HepG2 (cell line): ENCODE measurements around the gene IL17D. TPM values are rescaled to one million over a fixed set of nuclear protein-coding genes. Genes with fewer than 3 reads are reported as not detected.

Experiments used
- ARNT ChIP-seq: fragments of 450-650 bp; IDR thresholded peaks from 2 replicates; pipeline ENCODE4 v1.6.1; 2017
- DDIT3 ChIP-seq: sonication (generic); formaldehyde crosslinking; IDR thresholded peaks from 2 replicates; pipeline ENCODE4 v1.4.0; 2020; ENCODE audit warnings: mild to moderate bottlenecking, missing genetic modification reagents
- ETV6 ChIP-seq: sonication (generic); formaldehyde crosslinking; conservative IDR thresholded peaks from 2 replicates; pipeline ENCODE4 v1.4.0; 2020; ENCODE audit warnings: missing genetic modification reagents
- FIP1L1 ChIP-seq: fragments of 200-400 bp; formaldehyde crosslinking; IDR thresholded peaks from 2 replicates; pipeline ENCODE4 v1.6.1; 2018; ENCODE audit warnings: low read depth, mild to moderate bottlenecking, low read length, moderate library complexity, borderline replicate concordance; ENCODE audit not compliant: insufficient read depth
- GABPB1 ChIP-seq: IDR thresholded peaks from 2 replicates; pipeline ENCODE4 v1.6.1; 2016; ENCODE audit warnings: mild to moderate bottlenecking, missing genetic modification reagents, moderate library complexity, missing compliant biosample characterization
- ISL2 ChIP-seq: sonication (generic); formaldehyde crosslinking; IDR thresholded peaks from 2 replicates; pipeline ENCODE4 v1.5.0; 2020; ENCODE audit warnings: missing genetic modification reagents
- KDM3A ChIP-seq: IDR thresholded peaks from 2 replicates; pipeline ENCODE4 v1.6.1; 2018; ENCODE audit warnings: low read depth, missing compliant biosample characterization
- KLF15 ChIP-seq: sonication (generic); formaldehyde crosslinking; IDR thresholded peaks from 2 replicates; pipeline ENCODE4 v1.8.1; 2023; ENCODE audit warnings: borderline replicate concordance, mild to moderate bottlenecking, inconsistent platforms, missing genetic modification reagents, mixed read lengths
- NAIF1 ChIP-seq: sonication (generic); formaldehyde crosslinking; IDR thresholded peaks from 2 replicates; pipeline ENCODE4 v1.5.0; 2020; ENCODE audit warnings: mild to moderate bottlenecking, missing genetic modification reagents, borderline replicate concordance
- NFATC3 ChIP-seq: sonication (generic); formaldehyde crosslinking; IDR thresholded peaks from 2 replicates; pipeline ENCODE4 v1.5.1; 2020; ENCODE audit warnings: mild to moderate bottlenecking, missing genetic modification reagents
- SAFB2 ChIP-seq: sonication (generic); formaldehyde crosslinking; IDR thresholded peaks from 2 replicates; pipeline ENCODE4 v1.5.1; 2020; ENCODE audit warnings: missing genetic modification reagents, low read depth, mild to moderate bottlenecking, borderline replicate concordance
- SIN3B ChIP-seq: fragments of 150-350 bp; IDR thresholded peaks from 2 replicates; pipeline ENCODE4 v1.6.1; 2014; ENCODE audit warnings: low read length
- TSC22D2 ChIP-seq: sonication (generic); formaldehyde crosslinking; IDR thresholded peaks from 2 replicates; pipeline ENCODE4 v1.5.1; 2020; ENCODE audit warnings: missing genetic modification reagents, mild to moderate bottlenecking, borderline replicate concordance
- ZNF17 ChIP-seq: sonication (generic); formaldehyde crosslinking; IDR thresholded peaks from 2 replicates; pipeline ENCODE4 v1.5.0; 2020; ENCODE audit warnings: mild to moderate bottlenecking, missing genetic modification reagents
- ZNF33A ChIP-seq: sonication (generic); formaldehyde crosslinking; IDR thresholded peaks from 2 replicates; pipeline ENCODE4 v1.5.1; 2020; ENCODE audit warnings: missing genetic modification reagents, mild to moderate bottlenecking, moderate library complexity, borderline replicate concordance
- ZNF605 ChIP-seq: sonication (generic); formaldehyde crosslinking; IDR thresholded peaks from 2 replicates; pipeline ENCODE4 v1.8.0; 2022; ENCODE audit warnings: mild to moderate bottlenecking, missing genetic modification reagents
- ZNF724P ChIP-seq: sonication (generic); formaldehyde crosslinking; IDR thresholded peaks from 2 replicates; pipeline ENCODE4 v1.8.0; 2022; ENCODE audit warnings: missing genetic modification reagents, borderline replicate concordance
- polyA plus RNA-seq, 8 experiments: library from polyadenylated mRNA; depleted of rRNA in 3 of 8; stranded (reverse) in 7 of 8; unstranded in 1 of 8; fragments of >200 nt; fragmentation: Illumina TruSeq in 4 of 8; extraction: Trizol in 4 of 8; gene quantifications; 2 replicates each; pipeline versions ENCODE4 v1.2.1 to v1.2.3, GENCODE V29; 2011 to 2016; ENCODE audit warnings: low read depth in 4 of 8, missing spikeins in 1 of 8, mixed read lengths in 1 of 8; ENCODE audit not compliant: insufficient read depth in 1 of 8
- total RNA-seq, 5 experiments: library from RNA; depleted of rRNA; stranded (reverse); fragments of >200 nt; fragmentation: Illumina TruSeq; extraction: Trizol; gene quantifications; 2 replicates each; pipeline ENCODE4 v1.2.3, GENCODE V29; 2016; ENCODE audit warnings: low read depth in 1 of 5
- TF ChIP-seq, protein P1 (sequence below): sonication (generic); formaldehyde crosslinking; conservative IDR thresholded peaks from 2 replicates; pipeline ENCODE4 v1.4.0; 2020; ENCODE audit warnings: missing genetic modification reagents
- TF ChIP-seq, protein P2 (sequence below): IDR thresholded peaks from 2 replicates; pipeline ENCODE4 v1.6.1; 2016; ENCODE audit warnings: missing compliant biosample characterization, missing genetic modification reagents, borderline replicate concordance
- TF ChIP-seq, protein P3 (sequence below): sonication (generic); formaldehyde crosslinking; IDR thresholded peaks from 2 replicates; pipeline ENCODE4 v1.4.0; 2020; ENCODE audit warnings: missing genetic modification reagents, borderline replicate concordance
- TF ChIP-seq, protein P4 (sequence below): sonication (generic); formaldehyde crosslinking; IDR thresholded peaks from 2 replicates; pipeline ENCODE4 v1.5.0; 2020; ENCODE audit warnings: mild to moderate bottlenecking, missing genetic modification reagents, moderate library complexity

Gene IL17D
- total and polyA plus RNA-seq, 2 of the 13 experiments (the other 11 are each of a cell fraction or from before 2014, with no cell fraction given) = 1.1 to 2.2 TPM

DNA sequence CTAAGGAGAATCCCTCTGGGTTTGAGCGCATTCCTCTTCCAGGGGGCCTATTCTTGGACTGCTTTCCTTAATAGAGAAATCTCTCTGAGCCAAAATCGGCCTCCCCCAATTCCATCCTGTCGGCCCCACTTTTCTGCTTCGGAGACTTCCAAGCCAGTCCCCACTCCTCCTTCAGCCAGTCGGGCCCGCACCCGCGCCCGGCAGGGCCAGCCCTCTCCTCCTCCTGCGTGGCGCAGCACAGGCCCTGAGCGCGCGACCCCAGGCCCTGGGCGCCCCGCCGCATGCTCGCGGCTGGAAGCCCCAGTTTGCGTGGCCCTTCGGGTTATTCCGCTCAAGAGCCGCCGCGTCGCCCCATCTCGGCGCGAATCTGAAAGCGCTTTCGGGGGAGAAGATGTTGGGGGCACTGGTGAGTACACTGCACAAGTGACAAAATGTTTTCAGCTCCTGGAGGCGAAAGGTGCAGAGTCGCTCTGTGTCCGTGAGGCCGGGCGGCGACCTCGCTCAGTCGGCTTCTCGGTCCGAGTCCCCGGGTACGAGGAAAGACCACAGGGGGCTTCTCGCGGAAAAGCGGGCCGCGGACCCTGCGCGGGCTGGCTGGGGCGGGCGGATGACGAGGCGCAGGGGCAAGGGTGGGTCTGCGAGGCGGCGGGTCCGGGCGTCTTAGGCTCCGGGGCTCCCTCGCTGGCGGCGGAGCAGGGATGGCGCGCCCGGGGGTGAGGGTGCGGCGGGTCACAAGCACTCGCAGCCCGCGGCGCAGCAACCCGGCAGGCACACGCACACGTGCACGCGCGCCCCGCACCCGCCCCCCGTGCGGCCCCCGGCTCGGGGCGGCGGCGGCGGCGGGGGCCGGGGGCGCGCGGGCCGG, at the start of gene IL17D (continued):
- TF ChIP-seq, protein P1, sequence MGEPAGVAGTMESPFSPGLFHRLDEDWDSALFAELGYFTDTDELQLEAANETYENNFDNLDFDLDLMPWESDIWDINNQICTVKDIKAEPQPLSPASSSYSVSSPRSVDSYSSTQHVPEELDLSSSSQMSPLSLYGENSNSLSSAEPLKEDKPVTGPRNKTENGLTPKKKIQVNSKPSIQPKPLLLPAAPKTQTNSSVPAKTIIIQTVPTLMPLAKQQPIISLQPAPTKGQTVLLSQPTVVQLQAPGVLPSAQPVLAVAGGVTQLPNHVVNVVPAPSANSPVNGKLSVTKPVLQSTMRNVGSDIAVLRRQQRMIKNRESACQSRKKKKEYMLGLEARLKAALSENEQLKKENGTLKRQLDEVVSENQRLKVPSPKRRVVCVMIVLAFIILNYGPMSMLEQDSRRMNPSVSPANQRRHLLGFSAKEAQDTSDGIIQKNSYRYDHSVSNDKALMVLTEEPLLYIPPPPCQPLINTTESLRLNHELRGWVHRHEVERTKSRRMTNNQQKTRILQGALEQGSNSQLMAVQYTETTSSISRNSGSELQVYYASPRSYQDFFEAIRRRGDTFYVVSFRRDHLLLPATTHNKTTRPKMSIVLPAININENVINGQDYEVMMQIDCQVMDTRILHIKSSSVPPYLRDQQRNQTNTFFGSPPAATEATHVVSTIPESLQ (CRISPR knock-in tag) = no peak
- 0 out of 2 replicates have a peak, but pooled peaks have one; percentile 52 for TF ChIP-seq TSC22D2 (CRISPR knock-in tag)
- TF ChIP-seq, protein P2, sequence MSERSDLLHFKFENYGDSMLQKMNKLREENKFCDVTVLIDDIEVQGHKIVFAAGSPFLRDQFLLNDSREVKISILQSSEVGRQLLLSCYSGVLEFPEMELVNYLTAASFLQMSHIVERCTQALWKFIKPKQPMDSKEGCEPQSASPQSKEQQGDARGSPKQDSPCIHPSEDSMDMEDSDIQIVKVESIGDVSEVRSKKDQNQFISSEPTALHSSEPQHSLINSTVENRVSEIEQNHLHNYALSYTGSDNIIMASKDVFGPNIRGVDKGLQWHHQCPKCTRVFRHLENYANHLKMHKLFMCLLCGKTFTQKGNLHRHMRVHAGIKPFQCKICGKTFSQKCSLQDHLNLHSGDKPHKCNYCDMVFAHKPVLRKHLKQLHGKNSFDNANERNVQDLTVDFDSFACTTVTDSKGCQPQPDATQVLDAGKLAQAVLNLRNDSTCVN (CRISPR knock-in tag) = no peak
- TF ChIP-seq, protein P3, sequence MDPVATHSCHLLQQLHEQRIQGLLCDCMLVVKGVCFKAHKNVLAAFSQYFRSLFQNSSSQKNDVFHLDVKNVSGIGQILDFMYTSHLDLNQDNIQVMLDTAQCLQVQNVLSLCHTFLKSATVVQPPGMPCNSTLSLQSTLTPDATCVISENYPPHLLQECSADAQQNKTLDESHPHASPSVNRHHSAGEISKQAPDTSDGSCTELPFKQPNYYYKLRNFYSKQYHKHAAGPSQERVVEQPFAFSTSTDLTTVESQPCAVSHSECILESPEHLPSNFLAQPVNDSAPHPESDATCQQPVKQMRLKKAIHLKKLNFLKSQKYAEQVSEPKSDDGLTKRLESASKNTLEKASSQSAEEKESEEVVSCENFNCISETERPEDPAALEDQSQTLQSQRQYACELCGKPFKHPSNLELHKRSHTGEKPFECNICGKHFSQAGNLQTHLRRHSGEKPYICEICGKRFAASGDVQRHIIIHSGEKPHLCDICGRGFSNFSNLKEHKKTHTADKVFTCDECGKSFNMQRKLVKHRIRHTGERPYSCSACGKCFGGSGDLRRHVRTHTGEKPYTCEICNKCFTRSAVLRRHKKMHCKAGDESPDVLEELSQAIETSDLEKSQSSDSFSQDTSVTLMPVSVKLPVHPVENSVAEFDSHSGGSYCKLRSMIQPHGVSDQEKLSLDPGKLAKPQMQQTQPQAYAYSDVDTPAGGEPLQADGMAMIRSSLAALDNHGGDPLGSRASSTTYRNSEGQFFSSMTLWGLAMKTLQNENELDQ (CRISPR knock-in tag) = no peak
- TF ChIP-seq SAFB2 (CRISPR knock-in tag) = no peak
- no peak for TF ChIP-seq ZNF605 (CRISPR knock-in tag)
- no peak for TF ChIP-seq ZNF17 (CRISPR knock-in tag)
- TF ChIP-seq NAIF1 = no peak
- 0 out of 2 replicates have a peak, but pooled peaks have one; percentile 21 for TF ChIP-seq KDM3A (CRISPR knock-in tag)
- TF ChIP-seq SIN3B = no peak
- TF ChIP-seq FIP1L1 = no peak
- TF ChIP-seq ZNF33A (CRISPR knock-in tag) = no peak
- TF ChIP-seq ARNT = no peak
- TF ChIP-seq ZNF724P = peak; percentile 51; the same call in 1 of the 2 replicates
- no peak for TF ChIP-seq DDIT3
- TF ChIP-seq ETV6 (CRISPR knock-in tag) = 0 out of 2 replicates have a peak, but pooled peaks have one; percentile 24
- no peak for TF ChIP-seq ISL2 (CRISPR knock-in tag)
- peak; percentile 59; the same call in 1 of the 2 replicates for TF ChIP-seq GABPB1 (CRISPR knock-in tag)
- TF ChIP-seq, protein P4, sequence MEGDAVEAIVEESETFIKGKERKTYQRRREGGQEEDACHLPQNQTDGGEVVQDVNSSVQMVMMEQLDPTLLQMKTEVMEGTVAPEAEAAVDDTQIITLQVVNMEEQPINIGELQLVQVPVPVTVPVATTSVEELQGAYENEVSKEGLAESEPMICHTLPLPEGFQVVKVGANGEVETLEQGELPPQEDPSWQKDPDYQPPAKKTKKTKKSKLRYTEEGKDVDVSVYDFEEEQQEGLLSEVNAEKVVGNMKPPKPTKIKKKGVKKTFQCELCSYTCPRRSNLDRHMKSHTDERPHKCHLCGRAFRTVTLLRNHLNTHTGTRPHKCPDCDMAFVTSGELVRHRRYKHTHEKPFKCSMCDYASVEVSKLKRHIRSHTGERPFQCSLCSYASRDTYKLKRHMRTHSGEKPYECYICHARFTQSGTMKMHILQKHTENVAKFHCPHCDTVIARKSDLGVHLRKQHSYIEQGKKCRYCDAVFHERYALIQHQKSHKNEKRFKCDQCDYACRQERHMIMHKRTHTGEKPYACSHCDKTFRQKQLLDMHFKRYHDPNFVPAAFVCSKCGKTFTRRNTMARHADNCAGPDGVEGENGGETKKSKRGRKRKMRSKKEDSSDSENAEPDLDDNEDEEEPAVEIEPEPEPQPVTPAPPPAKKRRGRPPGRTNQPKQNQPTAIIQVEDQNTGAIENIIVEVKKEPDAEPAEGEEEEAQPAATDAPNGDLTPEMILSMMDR (CRISPR knock-in tag) = no peak
- TF ChIP-seq KLF15 (CRISPR knock-in tag) = no peak
- TF ChIP-seq NFATC3 = no peak
